H1 (cell line): ENCODE measurements around the gene CHEK2. TPM values are rescaled to one million over a fixed set of nuclear protein-coding genes. Genes with fewer than 3 reads are reported as not detected.
"Not testable (repeated sequence)": the region's sequence is repeated elsewhere in the genome, so short reads cannot be mapped to it uniquely, and the experiment has no call there.

Experiments used
- CTCF ChIA-PET: fragments of 300-600 bp; sonication (Branson Sonifier 250); formaldehyde crosslinking; loops from one replicate; lab custom pipeline; 2021; ENCODE audit not compliant: partially characterized antibody; lab: Charles Lee
- POLR2A ChIA-PET: fragments of 300-600 bp; sonication (Branson Sonifier 250); formaldehyde crosslinking; loops from one replicate; lab custom pipeline; 2021; ENCODE audit warnings: inconsistent platforms; ENCODE audit not compliant: partially characterized antibody; lab: Charles Lee
- DNase-seq, 2 experiments: peaks; one replicate each; pipeline versions ENCODE4 v3.0.0 to v3.0.0-alpha.2; 2010 to 2022; ENCODE audit warnings: low spot score in 2 of 2, low read depth in 1 of 2, mixed read lengths in 1 of 2
- FAIRE-seq: peaks from 2 replicates; lab custom pipeline; 2011; peaks lifted over from hg19 to GRCh38; lab: Jason Lieb, UNC
- H2AFZ ChIP-seq: 2 replicates; pipeline ENCODE4 v1.8.1; 2012; ENCODE audit warnings: low read length, inconsistent platforms
- H2AK5ac ChIP-seq: 2 replicates; pipeline ENCODE4 v1.6.1; 2013; ENCODE audit warnings: low read depth, low read length
- H2BK120ac ChIP-seq: replicated peaks from 2 replicates; pipeline ENCODE3; 2013; ENCODE audit warnings: low read depth, low read length, inconsistent platforms
- H2BK12ac ChIP-seq: 2 replicates; pipeline ENCODE4 v1.6.1; 2013; ENCODE audit warnings: low read depth, low read length
- H2BK15ac ChIP-seq: 2 replicates; pipeline ENCODE4 v1.6.1; 2013; ENCODE audit warnings: low read length
- H2BK20ac ChIP-seq: 2 replicates; pipeline ENCODE4 v1.6.1; 2013; ENCODE audit warnings: low read length
- H2BK5ac ChIP-seq: 2 replicates; pipeline ENCODE4 v1.6.1; 2013; ENCODE audit warnings: low read depth, low read length
- H3K14ac ChIP-seq: 2 replicates; pipeline ENCODE4 v1.6.1; 2013; ENCODE audit warnings: inconsistent platforms; ENCODE audit not compliant: insufficient read length
- H3K18ac ChIP-seq: 2 replicates; pipeline ENCODE4 v1.6.1; 2013; ENCODE audit warnings: low read length; ENCODE audit errors: extremely low read depth
- H3K23ac ChIP-seq: 2 replicates; pipeline ENCODE4 v1.6.1; 2013; ENCODE audit warnings: inconsistent platforms; ENCODE audit not compliant: insufficient read length
- H3K23me2 ChIP-seq: 2 replicates; pipeline ENCODE4 v1.6.1; 2013; ENCODE audit warnings: low read depth, low read length
- H3K27ac ChIP-seq: 2 replicates; pipeline ENCODE4 v1.6.1; 2011; ENCODE audit warnings: low read depth, low read length, inconsistent platforms
- H3K27me3 ChIP-seq, 4 experiments: replicated peaks in 1 of 4; 1 replicate in 1 of 4; 2 replicates in 3 of 4; pipeline versions ENCODE4 v1.6.1 to v1.8.1; 2011 to 2013; ENCODE audit warnings: low read length in 3 of 4, mild to moderate bottlenecking in 3 of 4, inconsistent platforms in 2 of 4, mixed read lengths in 2 of 4, moderate library complexity in 1 of 4; ENCODE audit not compliant: control insufficient read depth in 3 of 4, insufficient read depth in 3 of 4; ENCODE audit errors: extremely low read depth in 1 of 4
- H3K36me3 ChIP-seq, 4 experiments: 2 replicates each; pipeline versions ENCODE4 v1.6.1 to v1.8.1; 2011 to 2013; ENCODE audit warnings: mild to moderate bottlenecking in 4 of 4, low read length in 3 of 4, moderate library complexity in 2 of 4, control low read depth in 1 of 4, inconsistent platforms in 1 of 4; ENCODE audit not compliant: insufficient read depth in 4 of 4, control insufficient read depth in 2 of 4
- H3K4ac ChIP-seq: replicated peaks from 2 replicates; pipeline ENCODE3; 2013; ENCODE audit warnings: low read length, low read depth, mixed read lengths, inconsistent platforms; ENCODE audit not compliant: insufficient read length
- H3K4me1 ChIP-seq, 4 experiments: replicated peaks in 1 of 4; 1 replicate in 1 of 4; 2 replicates in 3 of 4; pipeline versions ENCODE4 v1.6.1 to v1.8.1; 2011 to 2013; ENCODE audit warnings: low read length in 3 of 4, inconsistent platforms in 2 of 4, mixed read lengths in 1 of 4; ENCODE audit not compliant: insufficient read depth in 4 of 4, control insufficient read depth in 3 of 4
- H3K4me2 ChIP-seq, 2 experiments: 2 replicates each; pipeline versions ENCODE4 v1.6.1 to v1.8.1; 2011 to 2013; ENCODE audit warnings: low read depth in 2 of 2, low read length in 2 of 2, control low read depth in 1 of 2, inconsistent platforms in 1 of 2, mild to moderate bottlenecking in 1 of 2; ENCODE audit not compliant: insufficient read depth in 1 of 2
- H3K4me3 ChIP-seq, 4 experiments: fragments of 200-600, 300-600 bp in 1 of 4; sonication (generic), shearing (Covaris generic), sonication (Bioruptor Twin) in 1 of 4; 2 replicates each; pipeline versions ENCODE4 v1.5.1 to v1.8.1; 2011 to 2016; ENCODE audit warnings: low read length in 4 of 4, low read depth in 3 of 4, control low read depth in 2 of 4, inconsistent platforms in 2 of 4, mild to moderate bottlenecking in 2 of 4, mixed read lengths in 1 of 4, moderate library complexity in 1 of 4; ENCODE audit not compliant: insufficient read depth in 2 of 4; ENCODE audit errors: extremely low read depth in 1 of 4
- H3K56ac ChIP-seq: replicated peaks from 2 replicates; pipeline ENCODE3; 2013; ENCODE audit warnings: low read depth, mild to moderate bottlenecking, mixed read lengths, low read length, inconsistent platforms; ENCODE audit not compliant: insufficient read length
- H3K79me1 ChIP-seq: 2 replicates; pipeline ENCODE4 v1.6.1; 2013; ENCODE audit warnings: low read depth, low read length, control low read depth
- H3K79me2 ChIP-seq, 2 experiments: 2 replicates each; pipeline versions ENCODE4 v1.6.1 to v1.8.1; 2012 to 2013; ENCODE audit warnings: low read length in 2 of 2, mild to moderate bottlenecking in 2 of 2, inconsistent platforms in 1 of 2; ENCODE audit not compliant: insufficient read depth in 2 of 2, control insufficient read depth in 1 of 2
- H3K9ac ChIP-seq, 4 experiments: replicated peaks in 1 of 4; 1 replicate in 1 of 4; 2 replicates in 3 of 4; pipeline versions ENCODE4 v1.6.1 to v1.8.1; 2011 to 2013; ENCODE audit warnings: low read depth in 3 of 4, low read length in 3 of 4, control low read depth in 2 of 4, mild to moderate bottlenecking in 2 of 4, moderate library complexity in 2 of 4, inconsistent platforms in 1 of 4; ENCODE audit errors: extremely low read depth in 1 of 4
- H3K9me3 ChIP-seq, 2 experiments: 2 replicates each; pipeline versions ENCODE4 v1.6.1 to v1.8.1; 2012 to 2013; ENCODE audit warnings: mild to moderate bottlenecking in 2 of 2, moderate library complexity in 2 of 2, control low read depth in 1 of 2, inconsistent platforms in 1 of 2, low read depth in 1 of 2, low read length in 1 of 2, mixed read lengths in 1 of 2; ENCODE audit not compliant: insufficient read depth in 2 of 2
- H4K20me1 ChIP-seq, 2 experiments: replicated peaks in 1 of 2; 2 replicates each; pipeline versions ENCODE3 to v1.8.1; 2011 to 2013; ENCODE audit warnings: inconsistent platforms in 2 of 2, low read length in 2 of 2, mild to moderate bottlenecking in 1 of 2; ENCODE audit not compliant: insufficient read depth in 2 of 2, control insufficient read depth in 1 of 2
- H4K5ac ChIP-seq: 2 replicates; pipeline ENCODE4 v1.6.1; 2013; ENCODE audit warnings: low read length, low read depth, mixed read lengths, inconsistent platforms; ENCODE audit not compliant: insufficient read length
- H4K8ac ChIP-seq: 2 replicates; pipeline ENCODE4 v1.8.0; 2013; ENCODE audit warnings: mild to moderate bottlenecking, moderate library complexity, low read length, inconsistent platforms; ENCODE audit not compliant: insufficient read depth; ENCODE audit errors: extremely low read depth
- H4K91ac ChIP-seq: replicated peaks from 2 replicates; pipeline ENCODE3; 2013; ENCODE audit warnings: low read length, mixed read lengths, inconsistent platforms; ENCODE audit not compliant: insufficient read length
- ASH2L ChIP-seq: fragments of 200-600, 300-600 bp; sonication (generic); IDR thresholded peaks from one replicate; pipeline ENCODE4 v1.7.1; 2017; ENCODE audit warnings: low read length
- EZH2 ChIP-seq: fragments of 200-600 bp; sonication (generic); IDR thresholded peaks from 2 replicates; pipeline ENCODE4 v1.7.1; 2012; ENCODE audit warnings: low read depth, mild to moderate bottlenecking, moderate library complexity, low read length, inconsistent platforms; ENCODE audit not compliant: severe bottlenecking
- TBP ChIP-seq: IDR thresholded peaks from 2 replicates; pipeline ENCODE4 v1.6.1; 2011; ENCODE audit warnings: low read depth, low read length, improper control_type of control experiment
- WGBS, 2 experiments: shearing (Covaris generic) in 1 of 2; methylation state at CpG; one replicate each; pipeline versions ENCODE4 v1.1.6 to v1.1.7; 2013 to 2015; ENCODE audit warnings: low lambda C conversion rate in 2 of 2, mixed read lengths in 2 of 2, inconsistent platforms in 1 of 2, low coverage in 1 of 2, missing lambda C conversion rate in 1 of 2; ENCODE audit not compliant: insufficient replicate concordance in 2 of 2, insufficient coverage in 1 of 2, insufficient read length in 1 of 2; ENCODE audit errors: extremely low coverage in 1 of 2, missing lambda C conversion rate in 1 of 2; 5-methylcytosine and 5-hydroxymethylcytosine counted together
- polyA plus RNA-seq, 7 experiments: library from polyadenylated mRNA; depleted of rRNA in 3 of 7; stranded (reverse) in 5 of 7; unstranded in 2 of 7; fragments of >200 nt in 5 of 7; fragments of 200-250 nt in 2 of 7; gene quantifications; 1 replicate in 5 of 7; 2 replicates in 1 of 7; 4 replicates in 1 of 7; pipeline versions ENCODE4 v1.2.1 to v1.2.3, GENCODE V29; 2011 to 2013; ENCODE audit warnings: missing spikeins in 2 of 7, mixed read lengths in 2 of 7
- total RNA-seq: library from RNA; stranded (reverse); fragmentation: NEBNext Ultra II Directional; extraction: Animal tissue kit (Norgen Biotek cat#: 25700); gene quantifications from 2 replicates; pipeline ENCODE4 v1.2.1, GENCODE V29; 2021

CHEK2 gene
- total and polyA plus RNA-seq, 2 of the 8 experiments (the other 6 are each of a cell fraction or from before 2014, with no cell fraction given) = 74.9 to 89.5 TPM

GRCh38 chr22:28669387-28669786, 72.2 kb downstream of the CHEK2 start:
- no peak overlapping the region for H3K27ac ChIP-seq
- no peak overlapping the region for H2AK5ac ChIP-seq
- ChIA-PET POLR2A (no interaction called here), CTCF (no interaction called here)
- no peak overlapping the region for H3K23ac ChIP-seq
- DNase-seq (no peak), FAIRE-seq (no peak)
- H3K18ac ChIP-seq = no peak overlapping the region
- no peak overlapping the region for H3K4me3 ChIP-seq
- no peak overlapping the region for H2BK12ac ChIP-seq
- H3K56ac ChIP-seq = no peak overlapping the region
- H3K79me1 ChIP-seq = no peaks in the 10 kb centered on the region
- 73% methylated on average over 2 of the region's 2 CpGs; no CpG with 5 or more reads in 1 of the 2 experiments for WGBS, 2 experiments
- no peak overlapping the region for H4K8ac ChIP-seq
- no peak overlapping the region for H2BK20ac ChIP-seq
- H3K27me3 ChIP-seq = no peaks in the 10 kb centered on the region
- no peaks in the 10 kb centered on the region for H4K20me1 ChIP-seq
- no peak overlapping the region for H4K91ac ChIP-seq
- no peaks in the 10 kb centered on the region for H3K4me1 ChIP-seq
- TF ChIP-seq TBP (no peak), EZH2 (no peak), ASH2L (no peak)
- no peaks in the 10 kb centered on the region for H3K79me2 ChIP-seq
- no peak overlapping the region for H2AFZ ChIP-seq
- H2BK15ac ChIP-seq = no peak overlapping the region
- no peak overlapping the region for H3K4ac ChIP-seq
- no peaks in the 10 kb centered on the region for H3K23me2 ChIP-seq
- H3K9me3 ChIP-seq = peaks cover 0 to 6% of the 10 kb centered on the region in 2 experiments; a peak in 1 of 4 replicates
- no peak overlapping the region for H4K5ac ChIP-seq
- H3K4me2 ChIP-seq = no peak overlapping the region
- H3K36me3 ChIP-seq = no peaks in the 10 kb centered on the region
- no peak overlapping the region for H2BK5ac ChIP-seq
- H3K9ac ChIP-seq = no peak overlapping the region
- no peak overlapping the region for H2BK120ac ChIP-seq
- H3K14ac ChIP-seq = no peak overlapping the region

GRCh38 chr22:28663569-28663942, 78.1 kb downstream of the CHEK2 start:
- H4K91ac ChIP-seq, H2BK5ac ChIP-seq, H3K79me2 ChIP-seq, H3K18ac ChIP-seq, H3K4ac ChIP-seq, H3K23ac ChIP-seq, H3K56ac ChIP-seq, H3K14ac ChIP-seq, H3K9me3 ChIP-seq, H2AFZ ChIP-seq, H3K36me3 ChIP-seq, H2BK12ac ChIP-seq, H2BK15ac ChIP-seq, H2BK120ac ChIP-seq, H3K27me3 ChIP-seq, H3K4me3 ChIP-seq, H2BK20ac ChIP-seq, H3K4me1 ChIP-seq, POLR2A ChIA-PET, H3K79me1 ChIP-seq, CTCF ChIA-PET, H3K4me2 ChIP-seq, H4K20me1 ChIP-seq, FAIRE-seq, H4K5ac ChIP-seq, H2AK5ac ChIP-seq, H3K27ac ChIP-seq, DNase-seq, H3K23me2 ChIP-seq, H3K9ac ChIP-seq, H4K8ac ChIP-seq: not testable (repeated sequence)
- WGBS, 2 experiments = no CpG with 5 or more reads among the region's 13 CpGs
